ENCODE measurements around the gene NBAS.

NBAS gene

GRCh38 chr2:15272942-15273341 lies 288.2 kb downstream of the NBAS start:
- ChIA-PET CTCF (interaction anchor here (1.2 kb wide), 1 partner anchor 304 kb away, joined by 3 read pairs; no protein-coding TSS in a partner anchor), POLR2A (no interaction called here)
- Histone ChIP-seq H3K36me3 (ENCODE audit: control insufficient read depth in 2 of 2, insufficient read depth in 1 of 2, low read length in 2 of 2) (peaks cover 0 to 5% of the 10 kb centered on the region in 2 experiments; a peak in 1 of 3 replicates), H3K9me3 (ENCODE audit: control insufficient read depth, insufficient read depth, low read depth, low read length) (no peaks in the 10 kb centered on the region), H3K27ac (ENCODE audit: extremely low read depth, low read depth, low read length) (no peak overlapping the region), H3K4me3 (ENCODE audit: low read depth, low read length) (no peak overlapping the region), H3K4me1 (ENCODE audit: control insufficient read depth, insufficient read depth, low read length) (peaks cover 6% of the 10 kb centered on the region; the same call in 1 of the 2 replicates)
- TF ChIP-seq PRDM10 (tag by site-specific recombination; IDR thresholded peaks at IDR 0.05) (no peak), ZNF2 (tag by site-specific recombination; IDR thresholded peaks at IDR 0.05) (no peak), ZXDB (tag by site-specific recombination; IDR thresholded peaks at IDR 0.05) (no peak), ZNF521 (tag by site-specific recombination; IDR thresholded peaks at IDR 0.05) (no peak), ZFP3 (tag by site-specific recombination; IDR thresholded peaks at IDR 0.05; ENCODE audit: low read depth) (no peak), ZNF501 (tag by site-specific recombination; IDR thresholded peaks at IDR 0.05) (no peak), FEZF1 (tag by site-specific recombination; IDR thresholded peaks at IDR 0.05) (no peak), ZNF223 (tag by site-specific recombination; IDR thresholded peaks at IDR 0.05) (no peak), ZNF148 (tag by site-specific recombination; IDR thresholded peaks at IDR 0.05; ENCODE audit: borderline replicate concordance) (no peak), ZNF239 (tag by site-specific recombination; IDR thresholded peaks at IDR 0.05) (no peak)

GRCh38 chr2:15271941-15272542 lies 289.1 kb downstream of the NBAS start:
- H3K4me1 ChIP-seq (ENCODE audit: control insufficient read depth, insufficient read depth, low read length) = peaks cover 6% of the 10 kb centered on the region; the same call in 1 of the 2 replicates
- TF ChIP-seq ZNF350 (tag by site-specific recombination; IDR thresholded peaks at IDR 0.05) (no peak), AEBP2 (tag by site-specific recombination; IDR thresholded peaks at IDR 0.05; ENCODE audit: borderline replicate concordance) (no peak), PATZ1 (tag by site-specific recombination; IDR thresholded peaks at IDR 0.05) (no peak), ZNF37A (tag by site-specific recombination; IDR thresholded peaks at IDR 0.05) (no peak)
- CTCF ChIA-PET = interaction anchor here (1.0 kb wide), 1 partner anchor 305 kb away, joined by 3 read pairs; no protein-coding TSS in a partner anchor
- H3K36me3 ChIP-seq (ENCODE audit: control insufficient read depth in 2 of 2, insufficient read depth in 1 of 2, low read length in 2 of 2) = peaks cover 0 to 5% of the 10 kb centered on the region in 2 experiments; a peak in 1 of 3 replicates
- no peak overlapping the region for H3K27ac ChIP-seq (ENCODE audit: extremely low read depth, low read depth, low read length)
- no peak overlapping the region for H3K4me3 ChIP-seq (ENCODE audit: low read depth, low read length)
- POLR2A ChIA-PET = no interaction called here
- H3K9me3 ChIP-seq (ENCODE audit: control insufficient read depth, insufficient read depth, low read depth, low read length) = no peaks in the 10 kb centered on the region
